Epithelial cell of proximal tubule (primary cell): ENCODE results near the gene ERC1. TPM values are rescaled to one million over a fixed set of nuclear protein-coding genes. Genes with fewer than 3 reads are reported as not detected.

Experiments used
- DNase-seq: peaks from one replicate; pipeline ENCODE4 v3.0.0-alpha.2; 2011; ENCODE audit warnings: low read depth
- H3K4me3 ChIP-seq: 2 replicates; pipeline ENCODE4 v1.5.1; 2011; ENCODE audit warnings: low read depth, mild to moderate bottlenecking, low read length
- CTCF ChIP-seq: conservative IDR thresholded peaks from 2 replicates; pipeline ENCODE4 v1.5.1; 2012; ENCODE audit warnings: low read depth, mild to moderate bottlenecking, low read length
- total RNA-seq: library from RNA; depleted of rRNA; stranded (reverse); fragments of >200 nt; gene quantifications from 2 replicates; pipeline ENCODE4 v1.2.3, GENCODE V29; 2015

Gene ERC1
- total RNA-seq, 1 donor from 2014 or later, result 16.5 TPM

GRCh38 chr12:1220127-1221092 is 229.4 kb downstream of the ERC1 start:
- H3K4me3 ChIP-seq, result no peak overlapping the region
- no peak for DNase-seq
- no peak for TF ChIP-seq CTCF

DNA sequence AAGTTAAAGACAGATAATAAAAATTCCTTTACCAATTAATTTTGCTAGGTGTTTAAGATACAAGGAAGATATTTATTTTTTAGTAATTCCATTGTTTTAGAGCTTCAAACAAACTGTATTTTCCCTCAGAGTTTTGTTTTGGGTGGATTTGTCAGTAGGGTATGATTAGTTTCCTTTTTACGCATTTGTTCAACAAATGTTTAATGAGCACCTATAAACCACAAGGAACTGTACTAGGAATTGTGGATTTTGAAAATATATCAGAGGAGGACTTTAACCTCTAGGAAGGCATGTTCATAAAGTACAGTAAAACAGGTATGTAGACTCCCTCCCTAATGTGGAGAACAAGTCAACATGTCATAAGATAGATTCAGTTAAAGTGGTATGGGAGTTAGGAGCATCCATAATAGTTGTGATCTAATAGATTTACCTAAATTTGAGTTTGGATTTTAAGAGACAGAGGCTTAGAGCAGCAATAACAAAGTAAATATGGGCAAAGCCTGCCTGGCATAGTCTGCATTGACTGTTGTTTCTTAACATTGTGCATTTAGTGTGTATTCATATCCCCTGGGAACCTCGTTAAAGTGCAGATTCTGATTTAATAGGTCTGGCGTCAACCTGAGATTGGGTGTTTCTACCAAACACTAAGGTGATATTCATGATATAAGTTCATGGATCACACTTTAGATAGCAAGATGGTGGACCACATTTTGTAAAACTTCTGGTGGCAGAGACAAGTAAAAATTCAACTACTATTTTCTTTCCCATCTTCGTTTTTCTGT is 232.0 kb downstream of the ERC1 start:
- H3K4me3 ChIP-seq, result no peak overlapping the region
- DNase-seq, result no peak
- no peak for TF ChIP-seq CTCF

- no peak overlapping the region for H3K4me3 ChIP-seq
- no peak for DNase-seq
- TF ChIP-seq CTCF, result no peak
Observed at GRCh38 chr12:1226951-1227350, 235.9 kb downstream of the ERC1 start.

- no peak for DNase-seq
- no peak for TF ChIP-seq CTCF
Observed at GRCh38 chr12:1234073-1234472, 243.1 kb downstream of the ERC1 start.

GRCh38 chr12:1246637-1247036 is 255.6 kb downstream of the ERC1 start:
- DNase-seq, result no peak
- TF ChIP-seq CTCF, result no peak
- no peak overlapping the region for H3K4me3 ChIP-seq

More at GRCh38 chr12:1234073-1234472, 243.1 kb downstream of the ERC1 start:
- H3K4me3 ChIP-seq, result no peak overlapping the region

GRCh38 chr12:1250641-1251040 is 259.6 kb downstream of the ERC1 start:
- DNase-seq, result no peak
- no peak for TF ChIP-seq CTCF
- no peak overlapping the region for H3K4me3 ChIP-seq
